GM19099 (cell line): ENCODE results near the gene SPIN2B.
A peak's percentile ranks its signal among the peaks of the same experiment; 100 is the strongest.
"Not testable (repeated sequence)": the region's sequence is repeated elsewhere in the genome, so short reads cannot be mapped to it uniquely, and the experiment has no call there.

Experiments used
- POLR2A ChIP-seq: IDR thresholded peaks from 3 replicates; pipeline ENCODE4 v1.6.1; 2011; ENCODE audit warnings: low read depth; ENCODE audit not compliant: insufficient read length; ENCODE audit errors: extremely low read depth

The SPIN2B gene

DNA sequence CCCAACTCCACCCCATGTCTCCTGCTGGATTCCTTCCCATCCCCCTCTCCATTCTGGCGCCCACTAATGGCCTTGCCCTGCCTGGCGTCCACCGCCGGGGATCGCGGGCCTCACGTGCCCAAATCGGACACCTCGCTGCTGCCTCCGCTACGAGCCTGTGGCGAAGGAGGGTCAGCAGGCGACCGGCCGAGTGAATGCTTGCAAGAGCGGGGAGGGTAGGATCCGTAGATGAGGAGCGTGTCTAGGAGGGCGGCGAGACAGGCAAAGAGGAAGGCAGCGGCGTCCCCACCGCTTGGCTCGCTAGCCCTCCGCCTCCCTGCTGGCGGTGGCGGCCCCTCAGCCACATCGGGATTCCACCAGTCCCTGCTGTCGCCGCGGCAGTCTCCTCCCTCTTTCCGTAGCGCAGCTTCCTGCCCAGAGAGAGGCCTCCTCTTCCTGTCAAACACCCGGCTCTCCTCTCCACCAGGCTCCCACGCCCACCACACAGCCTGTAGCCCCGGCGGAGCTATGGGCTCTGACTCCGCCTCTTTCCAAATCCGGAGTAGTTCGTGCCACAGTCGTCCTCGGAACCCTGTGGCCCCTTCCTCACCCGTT, at the start of gene SPIN2B:
Gene SPIN2B (minus strand): TSS at position 387 of the 594 bp plus-strand sequence.
- peak; percentile 79 for TF ChIP-seq POLR2A

GRCh38 chrX:57156397-57157049, 35.2 kb upstream of the SPIN2B start:
- no peak for TF ChIP-seq POLR2A

- no peak for TF ChIP-seq POLR2A
Observed at GRCh38 chrX:57155171-57155570, 33.8 kb upstream of the SPIN2B start.

GRCh38 chrX:57138674-57139073, 17.3 kb upstream of the SPIN2B start:
- no peak for TF ChIP-seq POLR2A

DNA sequence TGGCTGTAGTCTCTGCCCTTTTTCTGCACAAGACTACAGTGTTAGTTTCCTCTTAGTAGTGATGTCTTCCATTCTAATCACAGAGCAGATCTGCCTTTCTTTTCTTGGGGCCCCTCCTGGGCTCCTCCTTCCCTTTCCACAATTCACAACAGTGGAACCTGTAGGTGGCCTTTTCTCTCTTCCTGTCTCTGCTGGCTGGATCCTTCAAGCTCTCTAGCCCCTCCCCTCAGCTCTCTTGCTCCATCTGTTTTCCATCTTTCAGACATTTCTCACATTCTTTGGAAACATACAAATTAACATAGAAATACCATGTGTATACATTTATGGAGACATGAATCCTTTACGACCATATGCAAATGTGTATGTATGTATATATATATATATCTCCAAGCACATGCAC, 16.2 kb upstream of the SPIN2B start:
- no peak for TF ChIP-seq POLR2A

DNA sequence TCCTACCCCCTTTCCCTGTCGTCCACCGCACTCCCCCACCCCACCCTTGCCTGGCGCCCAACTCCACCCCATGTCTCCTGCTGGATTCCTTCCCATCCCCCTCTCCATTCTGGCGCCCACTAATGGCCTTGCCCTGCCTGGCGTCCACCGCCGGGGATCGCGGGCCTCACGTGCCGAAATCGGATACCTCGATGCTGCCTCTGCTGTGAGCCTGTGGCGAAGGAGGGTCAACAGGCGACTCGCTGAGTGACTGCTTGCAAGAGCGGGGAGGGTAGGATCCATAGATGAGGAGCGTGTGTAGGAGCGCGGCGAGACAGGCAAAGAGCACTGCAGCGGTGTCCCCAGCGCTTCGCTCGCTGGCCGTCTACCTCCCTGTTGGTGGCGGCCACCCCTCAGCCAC, 15.7 kb upstream of the SPIN2B start, which contains the start of gene SPIN2A:
Gene SPIN2A (minus strand): TSS at position 325 of the 400 bp plus-strand sequence. CDS start 800 bp downstream, outside the sequence.
- not testable (repeated sequence) for TF ChIP-seq POLR2A

GRCh38 chrX:57135287-57135686, 13.9 kb upstream of the SPIN2B start:
- no peak for TF ChIP-seq POLR2A

GRCh38 chrX:57134702-57135101, 13.4 kb upstream of the SPIN2B start:
- TF ChIP-seq POLR2A: no peak

- TF ChIP-seq POLR2A: no peak
Observed at GRCh38 chrX:57133706-57134105, 12.4 kb upstream of the SPIN2B start.

DNA sequence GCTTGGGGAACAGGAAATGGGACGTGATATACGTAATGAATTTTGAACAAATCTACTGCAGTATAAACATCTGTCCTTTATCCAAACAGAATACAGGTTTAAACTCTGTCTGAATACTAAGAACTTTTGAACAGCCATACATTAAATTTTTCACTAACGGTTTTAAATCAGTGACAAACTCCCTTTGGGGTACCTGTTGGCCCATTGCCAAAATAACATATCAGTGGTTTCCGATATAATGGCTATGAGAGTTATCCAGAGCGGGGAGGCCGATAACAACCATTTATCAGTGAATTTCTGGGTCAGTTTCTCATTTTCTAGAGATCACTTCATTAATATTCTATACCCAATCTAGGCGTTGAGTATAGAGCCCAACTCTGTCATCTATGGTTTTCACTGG, 10.7 kb upstream of the SPIN2B start:
- no peak for TF ChIP-seq POLR2A

- TF ChIP-seq POLR2A: no peak
Observed at GRCh38 chrX:57121816-57122215, 468 bp upstream of the SPIN2B start.

DNA sequence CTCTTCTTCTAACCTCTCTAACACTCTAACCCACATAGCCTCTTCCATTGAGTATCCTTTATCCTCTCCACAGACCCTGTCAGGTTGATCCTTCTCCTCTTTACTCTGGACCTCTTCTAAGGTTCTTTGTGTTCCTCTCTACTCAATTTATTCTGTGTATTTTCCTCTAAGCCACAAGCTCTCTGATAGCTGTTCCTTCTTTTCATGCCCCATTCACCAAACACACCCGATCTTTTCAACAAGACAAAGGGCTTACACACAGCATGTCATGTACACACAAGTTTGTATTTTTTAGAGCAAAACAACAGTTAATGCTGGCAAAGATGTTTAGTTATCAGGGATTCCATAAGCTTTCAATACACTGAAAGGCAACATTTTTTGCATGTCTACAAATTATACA, 1.9 kb downstream of the SPIN2B start:
- no peak for TF ChIP-seq POLR2A

GRCh38 chrX:57104921-57105398, 16.4 kb downstream of the SPIN2B start:
- no peak for TF ChIP-seq POLR2A

DNA sequence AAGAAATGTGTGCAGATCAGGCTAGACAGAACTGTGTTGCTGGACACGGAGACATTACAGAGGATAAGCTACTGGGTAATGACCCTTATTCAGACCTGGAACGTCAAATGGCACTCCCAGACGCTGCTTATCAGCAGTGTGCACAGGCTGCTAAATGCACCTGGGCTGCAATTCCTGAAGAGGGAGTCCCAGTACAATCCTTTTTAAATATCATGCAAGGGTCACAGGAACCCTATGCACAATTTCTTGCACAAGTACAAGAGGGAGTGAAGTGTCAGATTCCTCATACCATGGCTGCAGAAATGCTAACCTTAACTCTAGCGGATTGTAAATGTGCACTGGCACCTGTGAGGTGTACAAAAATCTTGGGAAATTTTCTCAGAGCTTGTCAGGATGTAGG, 16.9 kb downstream of the SPIN2B start:
- no peak for TF ChIP-seq POLR2A

DNA sequence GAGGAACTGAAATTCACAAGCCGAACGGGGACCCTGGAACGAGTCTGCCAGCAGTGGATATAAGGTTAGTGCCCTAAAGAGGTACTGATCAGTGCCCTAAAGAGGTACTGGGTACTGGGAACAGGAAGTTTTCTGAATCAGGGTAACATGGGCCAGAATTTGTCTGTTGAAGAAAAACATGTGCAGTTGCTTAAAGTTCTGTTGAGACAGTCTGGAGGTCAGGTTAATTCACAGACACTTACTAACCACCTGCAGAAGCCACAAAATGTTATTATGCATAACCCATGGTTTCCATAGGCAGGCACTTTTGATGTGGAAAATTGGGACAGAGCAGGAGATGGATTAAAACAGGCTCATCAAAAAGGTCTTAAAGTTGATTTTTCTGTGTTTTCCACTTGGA, 17.9 kb downstream of the SPIN2B start:
- TF ChIP-seq POLR2A: no peak

DNA sequence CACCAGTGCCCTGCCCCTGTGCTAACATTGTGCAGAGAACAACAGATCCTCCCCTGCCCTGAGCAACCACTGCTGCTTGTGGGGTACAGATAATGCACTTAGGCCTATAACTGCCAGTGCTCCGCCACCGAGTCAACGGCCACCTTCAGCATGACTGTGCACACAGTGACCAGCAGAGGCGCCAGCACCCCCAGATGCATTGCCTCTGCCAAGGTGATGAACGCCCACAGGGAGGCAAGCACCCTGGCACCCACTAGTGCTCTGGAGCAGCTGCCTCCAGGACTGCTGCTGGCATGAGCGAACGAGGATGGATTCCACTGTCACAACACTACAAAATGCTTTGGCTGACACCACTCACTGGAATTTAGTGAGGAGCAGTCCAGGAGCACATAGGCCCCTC, 38.2 kb downstream of the SPIN2B start:
- TF ChIP-seq POLR2A: no peak
